Mucosa of descending colon (tissue), 3 donors: ENCODE data around the gene ASTN2. TPM values are rescaled to one million over a fixed set of nuclear protein-coding genes. Genes with fewer than 3 reads are reported as not detected.

Experiments used
- ATAC-seq: fragments of 200-7000 bp; cut with Tn5 transposase; one replicate; pipeline ENCODE4 v1.9.1; 2020; ENCODE audit warnings: mild to moderate bottlenecking, moderate library complexity
- DNase-seq, 3 donors: peaks; one replicate each; pipeline ENCODE4 v3.0.0-alpha.2; 2020
- H3K36me3 ChIP-seq: fragments of 200-600 bp; one replicate; pipeline ENCODE4 v1.8.0; 2021; ENCODE audit warnings: low read depth, mild to moderate bottlenecking
- H3K4me1 ChIP-seq: fragments of 200-600 bp; one replicate; pipeline ENCODE4 v1.8.0; 2021; ENCODE audit warnings: low read depth, mild to moderate bottlenecking
- H3K4me3 ChIP-seq: fragments of 200-600 bp; one replicate; pipeline ENCODE4 v1.8.0; 2021; ENCODE audit warnings: mild to moderate bottlenecking
- H3K9me3 ChIP-seq: fragments of 200-600 bp; one replicate; pipeline ENCODE4 v1.8.0; 2021; ENCODE audit warnings: mild to moderate bottlenecking
- CTCF ChIP-seq: fragments of 200-600 bp; IDR thresholded peaks from one replicate; pipeline ENCODE4 v1.8.0; 2022; ENCODE audit warnings: antibody characterized with exemption, mild to moderate bottlenecking
- intact Hi-C, 2 donors: fragments of 100-400 bp; cut with DNase I in 1 of 2; cut with micrococcal nuclease in 1 of 2; formaldehyde crosslinking; loops; one replicate each; pipeline versions ENCODE4 v1.11.0 to v1.11.1; 2022; cut with DNase I, micrococcal nuclease
- total RNA-seq, 3 donors: library from RNA; stranded (reverse); fragmentation: NEBNext Ultra II Directional in 2 of 3; extraction: Animal tissue kit (Norgen Biotek cat#: 25700) in 2 of 3; gene quantifications; one replicate each; pipeline versions ENCODE4 v1.2.1 to v1.2.4, GENCODE V29; 2021 to 2023
- donor health status: DM: no; HTN: no; CAD: no; lungs with moderate emphysema.
- donor health status: DM: no; HTN: no; CAD: no.
- donor health status: DM: no; HTN: yes; CAD: no.

ASTN2 gene
- total RNA-seq, 3 donors from 2014 or later: 3.5 to 6.1 (median 5.4) TPM

DNA sequence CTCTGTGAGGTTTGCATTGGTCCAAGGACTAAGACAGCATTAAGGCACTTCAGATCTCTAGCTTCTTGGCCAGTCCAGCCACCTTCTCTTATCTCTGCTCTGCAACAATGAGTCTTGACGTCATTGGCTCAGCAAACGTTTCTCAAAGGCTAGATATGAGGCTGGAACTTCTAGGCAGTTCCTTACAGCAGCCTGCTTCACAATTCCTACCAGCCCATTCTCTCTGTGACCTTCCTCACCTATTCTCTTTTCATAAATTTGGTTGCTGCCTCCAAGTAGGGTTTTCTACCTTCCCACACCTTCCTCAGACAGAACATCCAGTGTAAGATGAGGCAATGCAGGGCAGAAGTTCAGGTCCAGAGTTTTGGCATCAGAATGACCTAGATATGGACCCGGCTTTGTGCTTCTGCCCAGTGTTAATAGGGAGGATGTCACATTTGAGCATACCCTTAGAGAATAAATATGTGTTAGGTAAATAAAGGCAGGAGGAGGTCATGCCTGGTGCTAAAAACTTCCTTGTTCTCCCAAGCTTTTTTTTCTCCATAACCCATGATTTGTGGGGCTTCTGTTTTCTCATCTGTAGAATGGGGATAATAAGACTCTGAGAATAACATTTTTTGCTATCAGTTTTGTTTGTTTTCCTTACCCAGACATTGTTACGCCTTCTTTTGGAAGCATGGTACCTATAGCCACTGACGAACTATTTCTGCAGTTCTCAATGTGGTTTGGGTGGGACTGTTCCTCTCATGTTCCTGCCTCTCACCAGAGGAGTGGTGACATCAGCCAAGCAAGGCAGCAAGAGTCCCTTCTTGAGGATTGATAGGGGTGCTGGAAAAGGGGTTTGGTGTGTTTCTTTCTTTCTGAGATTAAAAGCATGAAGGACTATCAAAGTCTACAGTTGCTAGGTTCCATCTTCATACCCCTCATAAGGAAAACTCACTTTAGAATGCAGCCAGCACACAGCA is 948.3 kb downstream of the ASTN2 start:
- no peaks in the 10 kb centered on the region for H3K9me3 ChIP-seq
- DNase-seq (no peak), ATAC-seq (no peak)
- intact Hi-C loops: no loop called here
- H3K36me3 ChIP-seq: no peaks in the 10 kb centered on the region
- no peaks in the 10 kb centered on the region for H3K4me1 ChIP-seq
- no peak overlapping the region for H3K4me3 ChIP-seq
- no peak for TF ChIP-seq CTCF

DNA sequence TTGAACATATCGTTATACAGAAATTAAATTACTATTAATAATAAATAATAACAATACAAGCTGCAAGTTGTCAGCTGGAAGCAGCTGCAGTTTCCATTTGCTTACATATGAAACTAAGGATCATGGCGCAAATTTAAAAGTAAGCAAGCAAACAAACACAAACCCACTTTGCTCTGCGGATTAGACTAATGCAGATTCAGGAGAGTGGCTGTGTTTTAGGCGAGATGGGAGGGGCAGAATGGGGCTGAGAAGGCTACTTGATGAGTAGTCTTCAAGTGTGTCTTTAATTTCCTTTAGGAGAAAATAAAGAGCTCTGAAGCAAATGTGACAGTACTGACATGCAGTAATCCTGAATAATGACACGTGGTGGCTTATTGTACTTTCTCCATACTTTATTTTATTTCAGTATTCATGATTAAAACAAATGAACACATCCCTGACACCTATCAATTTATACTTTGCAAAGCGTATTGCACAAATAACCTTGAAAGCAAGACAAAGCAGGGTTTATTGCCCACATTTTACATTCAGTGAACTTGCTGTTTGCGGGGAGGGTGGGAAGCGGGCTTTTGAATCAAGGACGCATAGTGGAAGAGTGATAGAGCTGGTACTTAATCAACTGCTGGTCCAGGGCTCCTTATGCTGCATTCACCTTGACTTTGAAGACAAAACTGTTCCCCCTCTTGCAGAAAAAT is 949.1 kb downstream of the ASTN2 start:
- Histone ChIP-seq H3K4me1 (no peaks in the 10 kb centered on the region), H3K4me3 (no peak overlapping the region), H3K36me3 (no peaks in the 10 kb centered on the region), H3K9me3 (no peaks in the 10 kb centered on the region)
- ATAC-seq (no peak), DNase-seq (no peak)
- intact Hi-C loops: no loop called here
- no peak for TF ChIP-seq CTCF

DNA sequence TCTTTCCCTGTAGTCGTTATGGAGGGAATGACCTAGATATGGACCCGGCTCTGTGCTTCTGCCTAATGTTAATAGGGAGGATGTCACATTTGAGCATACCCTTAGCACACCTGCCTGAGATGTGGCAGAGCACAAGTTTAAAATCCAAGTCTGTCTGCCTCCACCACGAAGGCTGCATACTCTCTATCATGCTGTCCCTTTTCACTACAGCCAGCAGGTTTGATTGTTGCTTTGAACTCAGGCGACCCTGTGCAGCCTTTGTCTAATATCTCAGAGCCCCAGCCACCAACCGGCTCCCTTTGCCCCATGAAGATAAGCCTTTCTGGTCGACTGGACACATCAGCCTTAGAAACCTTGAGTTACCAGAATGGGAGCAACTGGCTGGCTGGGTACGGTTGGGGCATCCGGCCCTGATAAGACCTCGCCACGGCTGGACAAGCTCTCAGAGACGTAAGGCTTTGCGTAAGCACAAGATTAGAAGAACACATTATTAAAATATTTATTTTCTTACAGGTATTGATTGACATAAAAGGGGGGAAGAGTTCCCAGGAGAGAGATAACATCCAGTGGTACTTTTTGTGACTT is 949.8 kb downstream of the ASTN2 start:
- no peak for DNase-seq
- H3K9me3 ChIP-seq: no peaks in the 10 kb centered on the region
- no peak for TF ChIP-seq CTCF
- no peaks in the 10 kb centered on the region for H3K36me3 ChIP-seq
- no peak for ATAC-seq
- H3K4me1 ChIP-seq: no peaks in the 10 kb centered on the region
- intact Hi-C loops: no loop called here
- no peak overlapping the region for H3K4me3 ChIP-seq

- H3K36me3 ChIP-seq: no peaks in the 10 kb centered on the region
- H3K4me1 ChIP-seq: no peaks in the 10 kb centered on the region
- no peak for TF ChIP-seq CTCF
- ATAC-seq: no peak
- DNase-seq: no peak
- intact Hi-C loops: no loop called here
- no peaks in the 10 kb centered on the region for H3K9me3 ChIP-seq
- no peak overlapping the region for H3K4me3 ChIP-seq
These were observed 950.4 kb downstream of the ASTN2 start for GRCh38 chr9:116464423-116464822.

- no peak for DNase-seq
- Histone ChIP-seq H3K4me1 (no peaks in the 10 kb centered on the region), H3K4me3 (no peak overlapping the region), H3K36me3 (no peaks in the 10 kb centered on the region), H3K9me3 (peaks cover 4% of the 10 kb centered on the region)
- intact Hi-C loops: no loop called here
- no peak for TF ChIP-seq CTCF
- ATAC-seq: no peak
These were observed 953.2 kb downstream of the ASTN2 start for GRCh38 chr9:116461632-116462031.
